Measurements from ENCODE around the gene ATP5F1A. TPM values are rescaled to one million over a fixed set of nuclear protein-coding genes. Genes with fewer than 3 reads are reported as not detected.

ATP5F1A gene
- total and polyA plus RNA-seq, 2 experiments from 2014 or later: 609 to 931 TPM

GRCh38 chr18:46069524-46069923, 28.6 kb downstream of the ATP5F1A start:
- Histone ChIP-seq H3K79me2 (peaks cover 53% of the 10 kb centered on the region), H4K20me1 (ENCODE audit: insufficient read depth, poor library complexity, severe bottlenecking) (no peaks in the 10 kb centered on the region), H3K36me3 (replicated peaks; ENCODE audit: insufficient read depth, low read depth) (no peaks in the 10 kb centered on the region), H2AFZ (no peak overlapping the region), H3K9me3 (ENCODE audit: low read depth) (no peaks in the 10 kb centered on the region), H3K27ac (peak overlapping the region; percentile 39), H3K4me2 (no peak overlapping the region), H3K4me1 (ENCODE audit: insufficient read depth) (peaks cover 8% of the 10 kb centered on the region), H3K9me2 (replicated peaks; ENCODE audit: insufficient read depth) (no peaks in the 10 kb centered on the region), H3K4me3 (no peak overlapping the region), H3K27me3 (no peaks in the 10 kb centered on the region)
- DNase-seq (ENCODE audit: low spot score): no peak
- TF ChIP-seq CTCF (IDR thresholded peaks at IDR 0.05; ENCODE audit: poor library complexity) (no peak), EZH2phosphoT487 (IDR thresholded peaks at IDR 0.05; ENCODE audit: low read depth, severe bottlenecking, unreplicated experiment) (no peak), EZH2 (IDR thresholded peaks at IDR 0.05; ENCODE audit: borderline replicate concordance) (no peak)
- WGBS (ENCODE audit: low lambda C conversion rate, missing lambda C conversion rate): 84% methylated on average over 4 of the region's 4 CpGs

- Histone ChIP-seq H3K4me2 (no peak overlapping the region), H3K4me1 (ENCODE audit: insufficient read depth) (peaks cover 8% of the 10 kb centered on the region), H3K27ac (peak overlapping the region; percentile 39), H3K79me2 (peaks cover 54% of the 10 kb centered on the region), H2AFZ (no peak overlapping the region), H3K36me3 (replicated peaks; ENCODE audit: insufficient read depth, low read depth) (no peaks in the 10 kb centered on the region), H3K9me3 (ENCODE audit: low read depth) (no peaks in the 10 kb centered on the region), H3K4me3 (no peak overlapping the region), H4K20me1 (ENCODE audit: insufficient read depth, poor library complexity, severe bottlenecking) (no peaks in the 10 kb centered on the region), H3K27me3 (no peaks in the 10 kb centered on the region), H3K9me2 (replicated peaks; ENCODE audit: insufficient read depth) (no peaks in the 10 kb centered on the region)
- TF ChIP-seq CTCF (IDR thresholded peaks at IDR 0.05; ENCODE audit: poor library complexity) (no peak), EZH2 (IDR thresholded peaks at IDR 0.05; ENCODE audit: borderline replicate concordance) (no peak), EZH2phosphoT487 (IDR thresholded peaks at IDR 0.05; ENCODE audit: low read depth, severe bottlenecking, unreplicated experiment) (no peak)
- peak; percentile 28 for DNase-seq (ENCODE audit: low spot score)
- WGBS (ENCODE audit: low lambda C conversion rate, missing lambda C conversion rate): 40% methylated on average over 1 of the region's 1 CpG
Measured at GRCh38 chr18:46068763-46069162, 29.3 kb downstream of the ATP5F1A start.

- no peak for DNase-seq (ENCODE audit: low spot score)
- Histone ChIP-seq H3K9me2 (replicated peaks; ENCODE audit: insufficient read depth) (no peaks in the 10 kb centered on the region), H3K27me3 (no peaks in the 10 kb centered on the region), H3K9me3 (ENCODE audit: low read depth) (no peaks in the 10 kb centered on the region), H3K36me3 (replicated peaks; ENCODE audit: insufficient read depth, low read depth) (no peaks in the 10 kb centered on the region), H3K4me1 (ENCODE audit: insufficient read depth) (peaks cover 6% of the 10 kb centered on the region), H3K4me3 (no peak overlapping the region), H3K79me2 (peaks cover 65% of the 10 kb centered on the region), H3K27ac (no peak overlapping the region), H3K4me2 (no peak overlapping the region), H4K20me1 (ENCODE audit: insufficient read depth, poor library complexity, severe bottlenecking) (no peaks in the 10 kb centered on the region), H2AFZ (no peak overlapping the region)
- TF ChIP-seq CTCF (IDR thresholded peaks at IDR 0.05; ENCODE audit: poor library complexity) (no peak), EZH2 (IDR thresholded peaks at IDR 0.05; ENCODE audit: borderline replicate concordance) (no peak), EZH2phosphoT487 (IDR thresholded peaks at IDR 0.05; ENCODE audit: low read depth, severe bottlenecking, unreplicated experiment) (no peak)
- WGBS (ENCODE audit: low lambda C conversion rate, missing lambda C conversion rate): 97% methylated on average over 5 of the region's 5 CpGs
Measured at GRCh38 chr18:46067438-46068007, 30.6 kb downstream of the ATP5F1A start.
